BLaER1 (cell line): Measurements from ENCODE around the gene TADA2B.
A peak's percentile ranks its signal among the peaks of the same experiment; 100 is the strongest.

Experiments used
- H3K27ac ChIP-seq: shearing (Covaris generic); formaldehyde crosslinking; 2 replicates; pipeline ENCODE4 v1.8.1; 2022
- H3K27me3 ChIP-seq: shearing (Covaris generic); formaldehyde crosslinking; 2 replicates; pipeline ENCODE4 v1.8.1; 2022
- H3K36me3 ChIP-seq: shearing (Covaris generic); formaldehyde crosslinking; 2 replicates; pipeline ENCODE4 v1.8.1; 2022
- H3K4me1 ChIP-seq: shearing (Covaris generic); formaldehyde crosslinking; 2 replicates; pipeline ENCODE4 v1.8.1; 2022
- H3K4me2 ChIP-seq: shearing (Covaris generic); formaldehyde crosslinking; 2 replicates; pipeline ENCODE4 v1.8.1; 2022
- H3K4me3 ChIP-seq: shearing (Covaris generic); formaldehyde crosslinking; 2 replicates; pipeline ENCODE4 v1.8.1; 2022
- H3K9ac ChIP-seq: shearing (Covaris generic); formaldehyde crosslinking; 2 replicates; pipeline ENCODE4 v1.8.1; 2022
- H3K9me3 ChIP-seq: shearing (Covaris generic); formaldehyde crosslinking; 2 replicates; pipeline ENCODE4 v1.8.1; 2022
- H4K20me1 ChIP-seq: shearing (Covaris generic); formaldehyde crosslinking; 2 replicates; pipeline ENCODE4 v1.8.1; 2022
- Cebpa-rat ChIP-seq: shearing (Covaris generic); IDR thresholded peaks from 2 replicates; pipeline ENCODE4 v1.8.1; 2022

Gene TADA2B

GRCh38 chr4:7063362-7063761 lies 20.2 kb downstream of the TADA2B start:
- H3K27me3 ChIP-seq = no peaks in the 10 kb centered on the region
- no peak overlapping the region for H3K9ac ChIP-seq
- peaks cover 75% of the 10 kb centered on the region for H3K36me3 ChIP-seq
- H3K9me3 ChIP-seq = no peaks in the 10 kb centered on the region
- H3K27ac ChIP-seq = no peak overlapping the region
- H3K4me2 ChIP-seq = no peak overlapping the region
- H4K20me1 ChIP-seq = peaks cover 93% of the 10 kb centered on the region
- H3K4me3 ChIP-seq = no peak overlapping the region
- H3K4me1 ChIP-seq = peaks cover 41% of the 10 kb centered on the region
- no peak for TF ChIP-seq Cebpa-rat

DNA sequence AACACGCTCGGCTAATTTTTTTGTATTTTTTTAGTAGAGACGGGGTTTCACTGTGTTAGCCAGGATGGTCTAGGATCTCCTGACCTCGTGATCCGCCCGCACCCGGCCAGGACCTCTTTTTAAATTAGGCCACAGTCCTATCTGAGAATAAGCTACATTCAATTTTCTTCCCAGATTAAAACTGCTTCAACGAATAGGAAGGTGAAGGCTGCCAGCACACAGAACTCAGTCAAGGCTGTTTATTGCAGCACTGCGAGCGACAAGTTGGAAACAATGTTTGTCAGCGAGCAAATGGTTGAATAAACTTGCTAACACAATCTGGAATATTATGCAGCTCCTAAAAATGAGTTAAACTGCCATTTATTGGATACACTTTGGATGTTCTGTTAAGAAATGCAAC lies 22.8 kb downstream of the TADA2B start:
- H3K4me1 ChIP-seq = peaks cover 45% of the 10 kb centered on the region
- H3K36me3 ChIP-seq = peaks cover 48% of the 10 kb centered on the region
- no peak for TF ChIP-seq Cebpa-rat
- H3K4me3 ChIP-seq = peak overlapping the region; percentile 99; the same call in 1 of the 2 replicates
- H3K9me3 ChIP-seq = no peaks in the 10 kb centered on the region
- H4K20me1 ChIP-seq = peaks cover 67% of the 10 kb centered on the region
- H3K9ac ChIP-seq = peak overlapping the region; percentile 96; the same call in 1 of the 2 replicates
- peak overlapping the region; percentile 97 for H3K4me2 ChIP-seq
- no peaks in the 10 kb centered on the region; the same call in 1 of the 2 replicates for H3K27me3 ChIP-seq
- H3K27ac ChIP-seq = no peak overlapping the region

DNA sequence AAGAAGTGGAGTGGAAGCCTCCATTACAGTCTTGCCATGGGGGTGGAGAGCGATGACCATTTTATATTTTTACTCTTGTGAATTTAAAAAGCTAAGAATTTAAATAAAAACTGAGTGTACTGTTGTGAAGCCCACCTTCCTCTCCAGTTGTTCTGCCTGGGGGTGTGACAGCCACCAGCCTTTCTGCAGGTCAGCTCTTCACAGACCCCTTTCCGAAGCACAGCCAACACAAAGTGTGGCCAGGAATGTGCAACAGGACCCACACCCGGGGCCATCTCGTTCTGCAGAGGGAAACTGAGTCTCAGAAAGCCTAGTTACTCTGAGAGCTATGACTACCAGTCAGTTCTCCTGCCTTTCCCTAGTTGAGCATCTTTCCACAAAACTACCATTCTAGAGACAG lies 23.3 kb downstream of the TADA2B start:
- Histone ChIP-seq H3K27ac (no peak overlapping the region), H3K4me2 (peak overlapping the region; percentile 97), H3K36me3 (peaks cover 44% of the 10 kb centered on the region), H3K4me1 (peaks cover 46% of the 10 kb centered on the region), H4K20me1 (peaks cover 62% of the 10 kb centered on the region), H3K9ac (peak overlapping the region; percentile 96), H3K27me3 (no peaks in the 10 kb centered on the region; the same call in 1 of the 2 replicates), H3K9me3 (no peaks in the 10 kb centered on the region), H3K4me3 (peak overlapping the region; percentile 99)
- no peak for TF ChIP-seq Cebpa-rat

GRCh38 chr4:7067126-7067451 lies 23.9 kb downstream of the TADA2B start:
- H3K4me2 ChIP-seq = peak overlapping the region; percentile 97
- peaks cover 56% of the 10 kb centered on the region for H4K20me1 ChIP-seq
- H3K27me3 ChIP-seq = no peaks in the 10 kb centered on the region; the same call in 1 of the 2 replicates
- peaks cover 38% of the 10 kb centered on the region for H3K36me3 ChIP-seq
- peak overlapping the region; percentile 96 for H3K9ac ChIP-seq
- TF ChIP-seq Cebpa-rat = no peak
- peak overlapping the region; percentile 99 for H3K4me3 ChIP-seq
- peaks cover 46% of the 10 kb centered on the region for H3K4me1 ChIP-seq
- no peaks in the 10 kb centered on the region for H3K9me3 ChIP-seq
- H3K27ac ChIP-seq = peak overlapping the region; percentile 95

DNA sequence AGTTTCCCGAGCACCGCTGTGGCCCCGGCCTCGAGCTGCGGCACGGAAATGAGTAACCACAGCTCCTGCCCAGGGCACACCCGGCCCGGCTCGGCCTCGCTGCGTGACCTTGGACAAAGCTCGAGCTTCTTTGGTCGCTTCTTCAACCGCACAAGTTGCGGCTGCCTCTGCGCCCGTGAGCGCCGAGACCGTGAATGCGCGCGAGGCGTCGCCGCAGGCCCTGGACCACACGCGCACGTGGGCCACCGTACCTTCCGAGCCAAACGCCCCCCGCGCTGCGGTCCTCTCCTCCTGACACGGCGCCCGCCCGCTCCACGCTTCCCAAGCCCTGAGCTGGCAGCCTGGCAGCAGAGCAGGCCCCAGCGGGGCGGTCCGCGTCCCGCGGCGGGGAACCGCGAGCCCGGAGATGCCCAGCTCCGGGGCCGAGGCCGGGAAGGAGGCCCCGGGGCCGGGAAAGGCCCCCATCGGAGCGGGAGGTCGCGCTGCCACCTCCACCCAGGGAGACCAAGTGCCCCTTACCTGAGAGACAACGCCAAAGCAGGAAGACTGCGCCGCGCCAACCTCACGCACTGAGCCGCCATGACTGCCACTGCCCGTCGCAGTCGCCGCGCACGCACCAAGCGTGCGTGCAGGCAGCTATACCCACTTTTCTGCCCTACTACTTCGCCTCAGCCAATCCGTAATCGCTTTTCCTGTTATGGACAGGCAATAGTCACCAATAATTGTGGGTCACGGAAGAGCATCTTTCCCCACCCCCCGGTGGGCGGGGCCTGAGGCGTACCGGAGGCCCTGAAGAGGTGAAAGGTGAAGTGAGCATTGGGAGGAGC lies 24.5 kb downstream of the TADA2B start, which contains the start of gene GRPEL1:
Gene GRPEL1 (minus strand): TSS at position 613 of the 827 bp plus-strand sequence. CDS start 32 bp downstream, at position 581.
- no peak for TF ChIP-seq Cebpa-rat
- H3K4me2 ChIP-seq = peak within 1 kb of the TSS; percentile 97
- peak within 1 kb of the TSS; percentile 95 for H3K27ac ChIP-seq
- peak within 1 kb of the TSS; percentile 99 for H3K4me3 ChIP-seq
- H3K9ac ChIP-seq = peak within 1 kb of the TSS; percentile 96
- H4K20me1 ChIP-seq = peaks cover 51% of the 10 kb centered on the region
- no peaks in the 10 kb centered on the region; the same call in 1 of the 2 replicates for H3K27me3 ChIP-seq
- H3K9me3 ChIP-seq = no peaks in the 10 kb centered on the region
- peaks cover 46% of the 10 kb centered on the region for H3K4me1 ChIP-seq
- peaks cover 34% of the 10 kb centered on the region for H3K36me3 ChIP-seq

GRCh38 chr4:7068279-7068842 lies 25.2 kb downstream of the TADA2B start:
- Histone ChIP-seq H3K4me2 (peak overlapping the region; percentile 93), H3K27ac (peak overlapping the region; percentile 53; the same call in 1 of the 2 replicates), H4K20me1 (peaks cover 44% of the 10 kb centered on the region), H3K9ac (peak overlapping the region; percentile 74), H3K9me3 (no peaks in the 10 kb centered on the region), H3K4me3 (peak overlapping the region; percentile 99), H3K36me3 (peaks cover 27% of the 10 kb centered on the region), H3K27me3 (no peaks in the 10 kb centered on the region; the same call in 1 of the 2 replicates), H3K4me1 (peaks cover 46% of the 10 kb centered on the region)
- TF ChIP-seq Cebpa-rat = no peak

DNA sequence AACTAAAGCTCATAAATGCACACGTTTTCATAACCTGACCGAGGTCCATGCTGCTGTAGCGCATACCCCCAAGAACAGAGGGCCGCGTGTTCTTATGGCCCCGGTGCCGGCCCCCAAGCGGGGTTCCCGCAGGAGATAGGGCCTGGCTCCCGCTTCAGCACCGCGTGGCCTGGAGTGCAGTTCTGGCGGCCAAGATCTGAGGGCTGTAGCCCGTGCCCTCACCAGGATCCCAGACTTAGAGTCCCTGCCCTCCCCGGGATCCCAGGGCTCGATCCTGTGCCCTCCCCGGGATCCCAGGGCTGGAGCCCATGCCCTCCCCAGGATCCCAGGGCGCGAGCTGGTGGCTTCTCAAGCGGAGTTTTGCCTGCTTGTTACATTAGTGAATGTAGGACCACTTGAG lies 25.7 kb downstream of the TADA2B start:
- Histone ChIP-seq H3K4me2 (peak overlapping the region; percentile 93), H3K9me3 (no peaks in the 10 kb centered on the region), H3K4me1 (peaks cover 46% of the 10 kb centered on the region), H4K20me1 (peaks cover 39% of the 10 kb centered on the region), H3K36me3 (peaks cover 21% of the 10 kb centered on the region), H3K4me3 (peak overlapping the region; percentile 99), H3K9ac (peak overlapping the region; percentile 74), H3K27me3 (no peaks in the 10 kb centered on the region; the same call in 1 of the 2 replicates), H3K27ac (no peak overlapping the region)
- TF ChIP-seq Cebpa-rat = no peak

GRCh38 chr4:7070729-7071511 lies 27.7 kb downstream of the TADA2B start:
- no peak for TF ChIP-seq Cebpa-rat
- peaks cover 19% of the 10 kb centered on the region for H4K20me1 ChIP-seq
- no peak overlapping the region for H3K9ac ChIP-seq
- H3K36me3 ChIP-seq = peaks cover 5% of the 10 kb centered on the region; the same call in 1 of the 2 replicates
- no peak overlapping the region for H3K27ac ChIP-seq
- no peaks in the 10 kb centered on the region for H3K9me3 ChIP-seq
- peaks cover 32% of the 10 kb centered on the region for H3K4me1 ChIP-seq
- H3K27me3 ChIP-seq = no peaks in the 10 kb centered on the region; the same call in 1 of the 2 replicates
- peak overlapping the region; percentile 54 for H3K4me2 ChIP-seq
- H3K4me3 ChIP-seq = no peak overlapping the region

DNA sequence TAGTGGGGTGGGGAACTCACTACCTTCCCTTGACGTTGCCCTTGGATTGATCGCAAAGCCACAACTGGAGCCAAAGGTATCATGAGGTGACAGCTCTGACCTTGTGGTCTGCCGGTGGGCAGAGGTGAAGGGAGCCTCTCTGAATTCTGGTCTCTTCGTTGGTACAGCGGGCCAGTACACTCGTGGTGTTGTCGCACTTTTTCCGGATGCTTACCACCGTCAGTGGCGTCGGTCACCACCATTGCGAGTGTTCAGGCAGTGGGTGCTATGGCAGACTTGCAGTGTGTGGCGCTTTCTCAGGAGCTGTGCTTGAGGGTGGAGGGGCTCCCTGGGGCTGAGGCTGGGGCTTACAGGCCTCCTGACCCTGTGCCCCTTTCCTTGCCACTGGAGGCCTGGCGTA lies 29.9 kb downstream of the TADA2B start:
- H4K20me1 ChIP-seq = no peaks in the 10 kb centered on the region
- no peaks in the 10 kb centered on the region for H3K9me3 ChIP-seq
- no peak overlapping the region for H3K27ac ChIP-seq
- H3K4me1 ChIP-seq = peaks cover 20% of the 10 kb centered on the region
- no peak overlapping the region for H3K9ac ChIP-seq
- H3K27me3 ChIP-seq = no peaks in the 10 kb centered on the region; the same call in 1 of the 2 replicates
- TF ChIP-seq Cebpa-rat = no peak
- no peak overlapping the region for H3K4me2 ChIP-seq
- no peak overlapping the region for H3K4me3 ChIP-seq
- no peaks in the 10 kb centered on the region for H3K36me3 ChIP-seq
